Cardiac fibroblast (primary cell): ENCODE results near the gene ULBP3.

Experiments used
- DNase-seq, 2 donors: peaks; one replicate each; pipeline versions ENCODE4 v3.0.0 to v3.0.0-alpha.2; 2010; ENCODE audit warnings: low read depth in 2 of 2
- H3K4me3 ChIP-seq, 2 donors: replicated peaks in 1 of 2; 1 replicate in 1 of 2; 2 replicates in 1 of 2; pipeline ENCODE4 v1.5.1; 2011; ENCODE audit warnings: low read depth in 2 of 2, low read length in 2 of 2, mild to moderate bottlenecking in 2 of 2, moderate library complexity in 1 of 2
- TF ChIP-seq, protein P1 (sequence below): IDR thresholded peaks from one replicate; pipeline ENCODE4 v1.5.1; 2011; ENCODE audit warnings: low read depth, mild to moderate bottlenecking, low read length, inconsistent platforms

The ULBP3 gene

GRCh38 chr6:150068720-150069648 is at the start of gene ULBP3:
ULBP3 (minus strand) TSS chr6:150069121; CDS start chr6:150069066, 55 bp downstream.
- H3K4me3 ChIP-seq: peak within 1 kb of the TSS; percentile 75 to 80
- peak; percentile 96 for DNase-seq
- TF ChIP-seq, protein P1, sequence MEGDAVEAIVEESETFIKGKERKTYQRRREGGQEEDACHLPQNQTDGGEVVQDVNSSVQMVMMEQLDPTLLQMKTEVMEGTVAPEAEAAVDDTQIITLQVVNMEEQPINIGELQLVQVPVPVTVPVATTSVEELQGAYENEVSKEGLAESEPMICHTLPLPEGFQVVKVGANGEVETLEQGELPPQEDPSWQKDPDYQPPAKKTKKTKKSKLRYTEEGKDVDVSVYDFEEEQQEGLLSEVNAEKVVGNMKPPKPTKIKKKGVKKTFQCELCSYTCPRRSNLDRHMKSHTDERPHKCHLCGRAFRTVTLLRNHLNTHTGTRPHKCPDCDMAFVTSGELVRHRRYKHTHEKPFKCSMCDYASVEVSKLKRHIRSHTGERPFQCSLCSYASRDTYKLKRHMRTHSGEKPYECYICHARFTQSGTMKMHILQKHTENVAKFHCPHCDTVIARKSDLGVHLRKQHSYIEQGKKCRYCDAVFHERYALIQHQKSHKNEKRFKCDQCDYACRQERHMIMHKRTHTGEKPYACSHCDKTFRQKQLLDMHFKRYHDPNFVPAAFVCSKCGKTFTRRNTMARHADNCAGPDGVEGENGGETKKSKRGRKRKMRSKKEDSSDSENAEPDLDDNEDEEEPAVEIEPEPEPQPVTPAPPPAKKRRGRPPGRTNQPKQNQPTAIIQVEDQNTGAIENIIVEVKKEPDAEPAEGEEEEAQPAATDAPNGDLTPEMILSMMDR: peak; percentile 59

DNA sequence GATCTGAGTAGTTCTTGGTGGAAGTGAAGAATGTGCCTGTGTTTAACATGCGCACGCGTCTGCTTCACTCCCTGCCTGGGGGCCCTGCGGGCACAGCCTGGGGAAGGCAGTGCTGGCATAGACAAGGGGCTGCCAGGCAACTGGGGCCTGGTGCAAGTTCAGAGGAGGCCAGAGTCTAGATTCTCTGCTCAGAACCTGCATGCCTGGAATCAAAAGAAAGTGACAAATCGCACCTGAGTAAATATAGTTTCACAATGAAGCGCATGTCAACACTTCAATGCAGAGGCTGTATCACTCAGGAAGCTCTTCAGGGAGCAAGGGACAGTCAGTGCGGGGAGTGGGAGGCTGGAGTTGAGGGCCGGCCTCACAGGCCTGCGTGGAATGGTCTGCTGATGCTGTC is 49.7 kb upstream of the ULBP3 start:
- TF ChIP-seq, protein P1: no peak
- no peak overlapping the region for H3K4me3 ChIP-seq
- no peak for DNase-seq

- no peak overlapping the region for H3K4me3 ChIP-seq
- DNase-seq: no peak
- TF ChIP-seq, protein P1: no peak
These were observed 49.3 kb upstream of the ULBP3 start for GRCh38 chr6:150118203-150118602.

GRCh38 chr6:150116200-150116800 is 47.4 kb upstream of the ULBP3 start:
- H3K4me3 ChIP-seq: no peak overlapping the region
- TF ChIP-seq, protein P1: no peak
- no peak for DNase-seq

GRCh38 chr6:150115769-150116168 is 46.8 kb upstream of the ULBP3 start:
- TF ChIP-seq, protein P1: no peak
- H3K4me3 ChIP-seq: no peak overlapping the region
- no peak for DNase-seq

GRCh38 chr6:150112233-150112632 is 43.3 kb upstream of the ULBP3 start:
- H3K4me3 ChIP-seq: no peak overlapping the region
- TF ChIP-seq, protein P1: no peak
- no peak for DNase-seq
